ENCODE results near the gene TCIRG1. TPM values are rescaled to one million over a fixed set of nuclear protein-coding genes. Genes with fewer than 3 reads are reported as not detected.

Gene TCIRG1
- total RNA-seq, 4 donors from 2014 or later: 260 to 697 (median 380) TPM

DNA sequence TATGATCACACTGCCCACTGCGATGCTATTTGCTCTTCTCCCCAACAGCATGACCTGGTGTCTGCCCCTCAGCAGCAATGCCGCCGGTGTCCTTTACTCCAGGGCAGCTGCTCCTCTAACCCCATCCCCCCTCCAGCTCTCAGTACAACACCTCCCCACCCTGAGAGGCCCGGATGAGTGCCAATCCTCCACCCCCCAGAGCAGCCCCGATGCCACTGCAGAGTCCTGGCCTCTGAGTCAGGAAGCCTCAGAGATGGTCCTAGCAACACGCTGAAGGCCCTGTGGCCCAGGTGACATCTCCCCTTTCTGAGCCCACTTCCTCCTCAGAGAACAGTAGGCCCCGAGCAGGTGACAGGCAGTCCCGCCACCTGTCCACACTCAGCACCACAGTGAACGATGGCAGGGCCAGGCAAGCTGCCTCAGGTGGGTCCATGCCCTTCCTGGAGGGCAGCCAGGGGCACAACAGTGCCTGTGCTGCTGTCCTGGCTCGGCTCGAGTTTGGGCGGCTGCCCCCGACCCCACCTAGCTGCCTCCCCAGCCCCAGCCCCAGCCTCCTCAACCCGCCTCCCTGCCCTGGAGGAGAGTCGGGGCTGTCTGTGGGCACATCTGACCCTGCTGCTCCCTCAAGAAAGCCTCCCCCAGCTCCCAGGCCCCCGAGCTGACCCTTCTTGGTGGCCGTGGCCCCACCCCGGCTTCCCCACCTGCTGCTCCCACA is 12.3 kb upstream of the TCIRG1 start:
- Histone ChIP-seq H3K27ac (no peak overlapping the region), H3K4me3 (no peak overlapping the region), H3K9me3 (no peaks in the 10 kb centered on the region), H3K27me3 (no peaks in the 10 kb centered on the region), H3K4me1 (peaks cover 7 to 12% (median 11%) of the 10 kb centered on the region in 4 donors), H3K36me3 (no peaks in the 10 kb centered on the region)
- in situ Hi-C loops (cut with MboI; ENCODE audit: low pct_ligation_motif_present in 1 of 4, low pct_unique_long_range_greater_than_20kb in 1 of 4, low sequenced_read_pairs in 3 of 4) (no loop called here), intact Hi-C loops (cut with DNase I; ENCODE audit: low total_unique reads) (no loop called here)
- TF ChIP-seq POLR2A (IDR thresholded peaks at IDR 0.05): no peak
- TF ChIP-seq, protein P1, sequence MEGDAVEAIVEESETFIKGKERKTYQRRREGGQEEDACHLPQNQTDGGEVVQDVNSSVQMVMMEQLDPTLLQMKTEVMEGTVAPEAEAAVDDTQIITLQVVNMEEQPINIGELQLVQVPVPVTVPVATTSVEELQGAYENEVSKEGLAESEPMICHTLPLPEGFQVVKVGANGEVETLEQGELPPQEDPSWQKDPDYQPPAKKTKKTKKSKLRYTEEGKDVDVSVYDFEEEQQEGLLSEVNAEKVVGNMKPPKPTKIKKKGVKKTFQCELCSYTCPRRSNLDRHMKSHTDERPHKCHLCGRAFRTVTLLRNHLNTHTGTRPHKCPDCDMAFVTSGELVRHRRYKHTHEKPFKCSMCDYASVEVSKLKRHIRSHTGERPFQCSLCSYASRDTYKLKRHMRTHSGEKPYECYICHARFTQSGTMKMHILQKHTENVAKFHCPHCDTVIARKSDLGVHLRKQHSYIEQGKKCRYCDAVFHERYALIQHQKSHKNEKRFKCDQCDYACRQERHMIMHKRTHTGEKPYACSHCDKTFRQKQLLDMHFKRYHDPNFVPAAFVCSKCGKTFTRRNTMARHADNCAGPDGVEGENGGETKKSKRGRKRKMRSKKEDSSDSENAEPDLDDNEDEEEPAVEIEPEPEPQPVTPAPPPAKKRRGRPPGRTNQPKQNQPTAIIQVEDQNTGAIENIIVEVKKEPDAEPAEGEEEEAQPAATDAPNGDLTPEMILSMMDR (IDR thresholded peaks at IDR 0.05): no peak
- no peak for TF ChIP-seq EP300 (IDR thresholded peaks at IDR 0.05; ENCODE audit: low read depth)
- TF ChIP-seq POLR2AphosphoS5 (IDR thresholded peaks at IDR 0.05): no peak
- no peak for DNase-seq
- WGBS, 2 donors (ENCODE audit: low coverage in 1 of 2): 82 to 89% methylated on average over 3 to 17 of the region's 18 CpGs

DNA sequence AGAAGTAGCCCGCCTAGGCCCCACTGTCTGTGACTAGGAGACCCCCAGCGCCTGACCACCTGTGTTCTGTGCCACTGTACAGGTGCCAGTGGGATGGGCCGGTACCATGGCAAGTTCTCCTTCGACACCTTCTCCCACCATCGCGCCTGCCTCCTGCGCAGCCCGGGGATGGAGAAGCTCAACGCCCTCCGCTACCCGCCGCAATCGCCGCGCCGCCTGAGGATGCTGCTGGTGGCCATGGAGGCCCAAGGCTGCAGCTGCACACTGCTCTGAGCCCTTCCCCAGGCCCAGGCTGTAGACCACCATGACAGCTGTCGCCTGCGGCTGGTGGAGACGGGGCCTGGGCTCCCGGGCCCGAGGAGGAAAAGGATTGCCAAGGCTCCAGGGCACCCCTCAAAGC is 11.2 kb upstream of the TCIRG1 start:
- TF ChIP-seq, protein P1 (IDR thresholded peaks at IDR 0.05): no peak
- no peak for TF ChIP-seq POLR2AphosphoS5 (IDR thresholded peaks at IDR 0.05)
- TF ChIP-seq EP300 (IDR thresholded peaks at IDR 0.05; ENCODE audit: low read depth): no peak
- in situ Hi-C loops (cut with MboI; ENCODE audit: low pct_ligation_motif_present in 1 of 4, low pct_unique_long_range_greater_than_20kb in 1 of 4, low sequenced_read_pairs in 3 of 4): no loop called here
- no peak for DNase-seq
- Histone ChIP-seq H3K27ac (no peak overlapping the region), H3K4me1 (peaks cover 9 to 22% (median 18%) of the 10 kb centered on the region in 4 donors), H3K27me3 (no peaks in the 10 kb centered on the region), H3K4me3 (no peak overlapping the region), H3K9me3 (no peaks in the 10 kb centered on the region), H3K36me3 (no peaks in the 10 kb centered on the region)
- WGBS, 2 donors (ENCODE audit: low coverage in 1 of 2): 92% methylated on average over 21 of the region's 21 CpGs; no CpG with 5 or more reads in 1 of the 2 donors
- intact Hi-C loops (cut with DNase I; ENCODE audit: low total_unique reads): no loop called here

DNA sequence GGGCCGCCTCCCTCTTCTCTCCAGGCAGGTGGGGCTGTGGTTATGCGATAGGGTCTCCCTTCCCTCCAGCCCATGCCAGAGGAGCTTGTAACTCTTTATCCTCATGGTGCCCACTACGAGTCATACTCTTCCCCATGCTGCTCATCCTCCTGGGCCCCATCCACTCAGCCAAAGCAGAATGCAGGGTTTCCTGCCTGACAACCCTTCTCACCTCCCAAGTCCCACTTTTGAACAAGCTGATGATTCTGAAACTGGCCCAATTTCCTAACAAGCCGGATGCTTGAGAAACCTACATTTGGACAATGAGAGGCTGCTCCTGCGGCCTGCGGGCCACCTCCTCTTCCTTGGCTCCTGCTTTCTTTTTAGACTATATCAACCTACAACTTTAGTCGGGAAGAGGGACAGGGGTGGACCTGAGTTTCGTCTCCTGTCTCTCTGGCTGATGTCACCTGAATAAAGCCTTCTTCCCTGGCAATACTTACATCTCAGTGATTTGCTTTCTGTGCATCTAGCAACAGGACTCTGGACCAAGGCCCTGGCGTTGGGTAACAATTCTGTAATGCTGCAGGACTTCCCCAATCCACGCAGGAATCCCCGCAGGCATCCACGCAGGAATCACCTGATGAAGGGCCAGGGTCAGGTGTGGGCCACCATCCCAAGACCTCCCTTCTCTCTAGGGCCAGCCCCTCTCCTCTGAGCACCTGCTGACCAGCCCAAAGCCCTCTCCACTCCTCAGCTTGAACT is 9.9 kb upstream of the TCIRG1 start:
- no peak for DNase-seq
- no peak overlapping the region for H3K27ac ChIP-seq
- no peak overlapping the region for H3K4me3 ChIP-seq
- TF ChIP-seq POLR2AphosphoS5 (IDR thresholded peaks at IDR 0.05): no peak
- no peak for TF ChIP-seq EP300 (IDR thresholded peaks at IDR 0.05; ENCODE audit: low read depth)
- no peak for TF ChIP-seq POLR2A (IDR thresholded peaks at IDR 0.05)
- TF ChIP-seq, protein P1 (IDR thresholded peaks at IDR 0.05): no peak
- H3K27me3 ChIP-seq: no peaks in the 10 kb centered on the region
- H3K36me3 ChIP-seq: no peaks in the 10 kb centered on the region
- intact Hi-C loops (cut with DNase I; ENCODE audit: low total_unique reads) (no loop called here), in situ Hi-C loops (cut with MboI; ENCODE audit: low pct_ligation_motif_present in 1 of 4, low pct_unique_long_range_greater_than_20kb in 1 of 4, low sequenced_read_pairs in 3 of 4) (no loop called here)
- no peaks in the 10 kb centered on the region for H3K9me3 ChIP-seq
- WGBS, 2 donors (ENCODE audit: low coverage in 1 of 2): 94% methylated on average over 12 of the region's 12 CpGs; no CpG with 5 or more reads in 1 of the 2 donors
- H3K4me1 ChIP-seq: peaks cover 9 to 22% (median 18%) of the 10 kb centered on the region in 4 donors
